Measurements from ENCODE around the gene OGFR. TPM values are rescaled to one million over a fixed set of nuclear protein-coding genes. Genes with fewer than 3 reads are reported as not detected.

OGFR gene
- total RNA-seq, 6 experiments from 2014 or later: 37.8 to 42.2 (median 39.0) TPM

GRCh38 chr20:62786157-62786556 lies 18.5 kb upstream of the OGFR start:
- peaks cover 2% of the 10 kb centered on the region for H3K4me1 Mint-ChIP-seq (ENCODE audit: low read depth)
- H3K4me3 Mint-ChIP-seq: no peak overlapping the region
- H3K36me3 Mint-ChIP-seq (ENCODE audit: low read depth): no peaks in the 10 kb centered on the region
- no peak overlapping the region for H3K27ac Mint-ChIP-seq
- H3K27me3 Mint-ChIP-seq (ENCODE audit: insufficient read depth): peaks cover 3% of the 10 kb centered on the region
- TF ChIP-seq CTCF (IDR thresholded peaks at IDR 0.05): no peak
- H3K9me3 Mint-ChIP-seq: no peaks in the 10 kb centered on the region
- no peak for DNase-seq

GRCh38 chr20:62787321-62787720 lies 17.3 kb upstream of the OGFR start:
- DNase-seq: no peak
- Mint-ChIP-seq H3K36me3 (ENCODE audit: low read depth) (no peaks in the 10 kb centered on the region), H3K9me3 (no peaks in the 10 kb centered on the region), H3K4me3 (no peak overlapping the region), H3K27ac (no peak overlapping the region), H3K4me1 (ENCODE audit: low read depth) (peaks cover 14% of the 10 kb centered on the region), H3K27me3 (ENCODE audit: insufficient read depth) (peaks cover 3% of the 10 kb centered on the region)
- no peak for TF ChIP-seq CTCF (IDR thresholded peaks at IDR 0.05)

- DNase-seq: no peak
- Mint-ChIP-seq H3K27me3 (ENCODE audit: insufficient read depth) (peaks cover 3% of the 10 kb centered on the region), H3K4me1 (ENCODE audit: low read depth) (peaks cover 19% of the 10 kb centered on the region), H3K36me3 (ENCODE audit: low read depth) (no peaks in the 10 kb centered on the region), H3K27ac (no peak overlapping the region), H3K4me3 (no peak overlapping the region), H3K9me3 (no peaks in the 10 kb centered on the region)
- no peak for TF ChIP-seq CTCF (IDR thresholded peaks at IDR 0.05)
Measured at GRCh38 chr20:62787866-62788265, 16.8 kb upstream of the OGFR start.

GRCh38 chr20:62788607-62789006 lies 16.0 kb upstream of the OGFR start:
- H3K4me3 Mint-ChIP-seq: no peak overlapping the region
- no peak for TF ChIP-seq CTCF (IDR thresholded peaks at IDR 0.05)
- H3K9me3 Mint-ChIP-seq: no peaks in the 10 kb centered on the region
- peaks cover 3% of the 10 kb centered on the region for H3K27me3 Mint-ChIP-seq (ENCODE audit: insufficient read depth)
- H3K36me3 Mint-ChIP-seq (ENCODE audit: low read depth): no peaks in the 10 kb centered on the region
- H3K4me1 Mint-ChIP-seq (ENCODE audit: low read depth): peaks cover 25% of the 10 kb centered on the region
- DNase-seq: no peak
- no peak overlapping the region for H3K27ac Mint-ChIP-seq

- Mint-ChIP-seq H3K27me3 (ENCODE audit: insufficient read depth) (peaks cover 3% of the 10 kb centered on the region), H3K27ac (no peak overlapping the region)
- no peak for TF ChIP-seq CTCF (IDR thresholded peaks at IDR 0.05)
Measured at GRCh38 chr20:62790075-62790474, 14.6 kb upstream of the OGFR start.

More at GRCh38 chr20:62790075-62790474, 14.6 kb upstream of the OGFR start:
- Mint-ChIP-seq H3K4me3 (no peak overlapping the region), H3K4me1 (ENCODE audit: low read depth) (peaks cover 25% of the 10 kb centered on the region), H3K9me3 (no peaks in the 10 kb centered on the region), H3K36me3 (ENCODE audit: low read depth) (no peaks in the 10 kb centered on the region)
- no peak for DNase-seq
